ENCODE data around the gene EPS8L3. TPM values are rescaled to one million over a fixed set of nuclear protein-coding genes. Genes with fewer than 3 reads are reported as not detected.
A peak's percentile ranks its signal among the peaks of the same experiment; 100 is the strongest.

Gene EPS8L3
- total and polyA plus RNA-seq, 9 of the 15 experiments (the other 6 are each of a cell fraction or from before 2014, with no cell fraction given) = 0.09 to 0.42 (median 0.14) TPM; not detected in 5

DNA sequence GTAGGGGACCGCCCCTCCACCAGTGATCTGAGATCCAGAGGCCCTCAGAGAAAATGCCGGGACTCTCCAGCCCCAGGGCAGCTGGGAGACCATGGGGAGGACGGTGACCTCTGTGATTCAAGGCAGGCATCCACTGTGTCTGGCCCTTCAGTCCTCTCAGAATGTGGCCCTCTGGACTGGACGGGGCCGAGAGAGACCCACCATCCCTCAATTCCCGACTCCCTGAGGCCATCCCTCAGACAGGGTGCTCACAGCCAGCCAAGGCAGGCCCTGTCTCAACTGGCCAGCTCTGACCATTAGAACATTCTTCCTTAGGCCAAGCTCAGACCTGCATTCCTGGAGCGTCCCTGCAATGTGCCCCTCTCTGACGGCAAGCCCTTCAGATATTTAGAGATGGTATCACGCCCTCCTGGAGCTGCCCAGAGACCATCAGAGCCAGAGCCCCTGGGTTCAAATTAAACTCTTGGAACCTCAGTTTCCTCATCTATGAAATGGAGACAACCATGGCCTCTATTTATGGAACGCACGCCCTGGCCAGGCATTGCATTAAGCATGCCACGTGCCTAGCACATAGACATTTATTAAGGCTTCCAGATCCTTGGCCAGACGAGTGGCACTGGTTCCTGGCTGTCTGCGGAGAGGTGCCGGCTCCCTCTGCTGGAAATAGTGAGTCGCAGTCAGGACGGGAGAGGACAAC is 9.6 kb upstream of the EPS8L3 start (continued):
- TF ChIP-seq, protein P1, sequence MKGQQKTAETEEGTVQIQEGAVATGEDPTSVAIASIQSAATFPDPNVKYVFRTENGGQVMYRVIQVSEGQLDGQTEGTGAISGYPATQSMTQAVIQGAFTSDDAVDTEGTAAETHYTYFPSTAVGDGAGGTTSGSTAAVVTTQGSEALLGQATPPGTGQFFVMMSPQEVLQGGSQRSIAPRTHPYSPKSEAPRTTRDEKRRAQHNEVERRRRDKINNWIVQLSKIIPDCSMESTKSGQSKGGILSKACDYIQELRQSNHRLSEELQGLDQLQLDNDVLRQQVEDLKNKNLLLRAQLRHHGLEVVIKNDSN (CRISPR knock-in tag; IDR thresholded peaks at IDR 0.05) = peak; percentile 40; the same call in 1 of the 2 replicates
- TF ChIP-seq HIVEP1 (CRISPR knock-in tag; IDR thresholded peaks at IDR 0.05) (0 out of 2 replicates have a peak, but pooled peaks have one; percentile 31), FOXA3 (CRISPR knock-in tag; conservative IDR thresholded peaks at IDR 0.05 in 1 of 2, IDR thresholded peaks at IDR 0.05 in 1 of 2) (0 out of 4 replicates have a peak, but pooled peaks of 1 of the 2 experiments have one; percentile 16), FUS (optimal IDR thresholded peaks at IDR 0.05; ENCODE audit: low read depth, low read length) (no peak), NR2F6 (CRISPR knock-in tag; IDR thresholded peaks at IDR 0.05) (0 out of 2 replicates have a peak, but pooled peaks have one; percentile 37), MYNN (IDR thresholded peaks at IDR 0.05) (no peak), MYNN (CRISPR knock-in tag; IDR thresholded peaks at IDR 0.05) (no peak), L3MBTL2 (IDR thresholded peaks at IDR 0.05) (peak; percentile 88), SNIP1 (IDR thresholded peaks at IDR 0.05; ENCODE audit: low read depth) (no peak), RNF2 (IDR thresholded peaks at IDR 0.05) (no peak), HNRNPL (IDR thresholded peaks at IDR 0.05; ENCODE audit: low read depth, low read length) (no peak), ARNT (IDR thresholded peaks at IDR 0.05) (no peak), IFI16 (CRISPR knock-in tag; IDR thresholded peaks at IDR 0.05) (0 out of 2 replicates have a peak, but pooled peaks have one; percentile 56)
- TF ChIP-seq, protein P2, sequence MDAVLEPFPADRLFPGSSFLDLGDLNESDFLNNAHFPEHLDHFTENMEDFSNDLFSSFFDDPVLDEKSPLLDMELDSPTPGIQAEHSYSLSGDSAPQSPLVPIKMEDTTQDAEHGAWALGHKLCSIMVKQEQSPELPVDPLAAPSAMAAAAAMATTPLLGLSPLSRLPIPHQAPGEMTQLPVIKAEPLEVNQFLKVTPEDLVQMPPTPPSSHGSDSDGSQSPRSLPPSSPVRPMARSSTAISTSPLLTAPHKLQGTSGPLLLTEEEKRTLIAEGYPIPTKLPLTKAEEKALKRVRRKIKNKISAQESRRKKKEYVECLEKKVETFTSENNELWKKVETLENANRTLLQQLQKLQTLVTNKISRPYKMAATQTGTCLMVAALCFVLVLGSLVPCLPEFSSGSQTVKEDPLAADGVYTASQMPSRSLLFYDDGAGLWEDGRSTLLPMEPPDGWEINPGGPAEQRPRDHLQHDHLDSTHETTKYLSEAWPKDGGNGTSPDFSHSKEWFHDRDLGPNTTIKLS (IDR thresholded peaks at IDR 0.05; ENCODE audit: borderline replicate concordance, low read depth) = 0 out of 2 replicates have a peak, but pooled peaks have one; percentile 27
- TF ChIP-seq, protein P3, sequence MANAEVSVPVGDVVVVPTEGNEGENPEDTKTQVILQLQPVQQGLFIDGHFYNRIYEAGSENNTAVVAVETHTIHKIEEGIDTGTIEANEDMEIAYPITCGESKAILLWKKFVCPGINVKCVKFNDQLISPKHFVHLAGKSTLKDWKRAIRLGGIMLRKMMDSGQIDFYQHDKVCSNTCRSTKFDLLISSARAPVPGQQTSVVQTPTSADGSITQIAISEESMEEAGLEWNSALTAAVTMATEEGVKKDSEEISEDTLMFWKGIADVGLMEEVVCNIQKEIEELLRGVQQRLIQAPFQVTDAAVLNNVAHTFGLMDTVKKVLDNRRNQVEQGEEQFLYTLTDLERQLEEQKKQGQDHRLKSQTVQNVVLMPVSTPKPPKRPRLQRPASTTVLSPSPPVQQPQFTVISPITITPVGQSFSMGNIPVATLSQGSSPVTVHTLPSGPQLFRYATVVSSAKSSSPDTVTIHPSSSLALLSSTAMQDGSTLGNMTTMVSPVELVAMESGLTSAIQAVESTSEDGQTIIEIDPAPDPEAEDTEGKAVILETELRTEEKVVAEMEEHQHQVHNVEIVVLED (CRISPR knock-in tag; IDR thresholded peaks at IDR 0.05) = peak; percentile 31; the same call in 1 of the 2 replicates
- TF ChIP-seq, protein P4, sequence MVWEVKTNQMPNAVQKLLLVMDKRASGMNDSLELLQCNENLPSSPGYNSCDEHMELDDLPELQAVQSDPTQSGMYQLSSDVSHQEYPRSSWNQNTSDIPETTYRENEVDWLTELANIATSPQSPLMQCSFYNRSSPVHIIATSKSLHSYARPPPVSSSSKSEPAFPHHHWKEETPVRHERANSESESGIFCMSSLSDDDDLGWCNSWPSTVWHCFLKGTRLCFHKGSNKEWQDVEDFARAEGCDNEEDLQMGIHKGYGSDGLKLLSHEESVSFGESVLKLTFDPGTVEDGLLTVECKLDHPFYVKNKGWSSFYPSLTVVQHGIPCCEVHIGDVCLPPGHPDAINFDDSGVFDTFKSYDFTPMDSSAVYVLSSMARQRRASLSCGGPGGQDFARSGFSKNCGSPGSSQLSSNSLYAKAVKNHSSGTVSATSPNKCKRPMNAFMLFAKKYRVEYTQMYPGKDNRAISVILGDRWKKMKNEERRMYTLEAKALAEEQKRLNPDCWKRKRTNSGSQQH (CRISPR knock-in tag; IDR thresholded peaks at IDR 0.05) = 0 out of 2 replicates have a peak, but pooled peaks have one; percentile 44
- TF ChIP-seq, protein P5, sequence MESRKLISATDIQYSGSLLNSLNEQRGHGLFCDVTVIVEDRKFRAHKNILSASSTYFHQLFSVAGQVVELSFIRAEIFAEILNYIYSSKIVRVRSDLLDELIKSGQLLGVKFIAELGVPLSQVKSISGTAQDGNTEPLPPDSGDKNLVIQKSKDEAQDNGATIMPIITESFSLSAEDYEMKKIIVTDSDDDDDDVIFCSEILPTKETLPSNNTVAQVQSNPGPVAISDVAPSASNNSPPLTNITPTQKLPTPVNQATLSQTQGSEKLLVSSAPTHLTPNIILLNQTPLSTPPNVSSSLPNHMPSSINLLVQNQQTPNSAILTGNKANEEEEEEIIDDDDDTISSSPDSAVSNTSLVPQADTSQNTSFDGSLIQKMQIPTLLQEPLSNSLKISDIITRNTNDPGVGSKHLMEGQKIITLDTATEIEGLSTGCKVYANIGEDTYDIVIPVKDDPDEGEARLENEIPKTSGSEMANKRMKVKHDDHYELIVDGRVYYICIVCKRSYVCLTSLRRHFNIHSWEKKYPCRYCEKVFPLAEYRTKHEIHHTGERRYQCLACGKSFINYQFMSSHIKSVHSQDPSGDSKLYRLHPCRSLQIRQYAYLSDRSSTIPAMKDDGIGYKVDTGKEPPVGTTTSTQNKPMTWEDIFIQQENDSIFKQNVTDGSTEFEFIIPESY (CRISPR knock-in tag; IDR thresholded peaks at IDR 0.05) = peak; percentile 63
- TF ChIP-seq, protein P6, sequence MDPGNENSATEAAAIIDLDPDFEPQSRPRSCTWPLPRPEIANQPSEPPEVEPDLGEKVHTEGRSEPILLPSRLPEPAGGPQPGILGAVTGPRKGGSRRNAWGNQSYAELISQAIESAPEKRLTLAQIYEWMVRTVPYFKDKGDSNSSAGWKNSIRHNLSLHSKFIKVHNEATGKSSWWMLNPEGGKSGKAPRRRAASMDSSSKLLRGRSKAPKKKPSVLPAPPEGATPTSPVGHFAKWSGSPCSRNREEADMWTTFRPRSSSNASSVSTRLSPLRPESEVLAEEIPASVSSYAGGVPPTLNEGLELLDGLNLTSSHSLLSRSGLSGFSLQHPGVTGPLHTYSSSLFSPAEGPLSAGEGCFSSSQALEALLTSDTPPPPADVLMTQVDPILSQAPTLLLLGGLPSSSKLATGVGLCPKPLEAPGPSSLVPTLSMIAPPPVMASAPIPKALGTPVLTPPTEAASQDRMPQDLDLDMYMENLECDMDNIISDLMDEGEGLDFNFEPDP (CRISPR knock-in tag; IDR thresholded peaks at IDR 0.05) = 0 out of 2 replicates have a peak, but pooled peaks have one; percentile 50
